GM18511 (cell line): ENCODE measurements around the gene FCN2.

ENCODE experiments used
- ATAC-seq: cut with Tn5 transposase; IDR thresholded peaks from one replicate; pipeline ENCODE4 v1.9.1; 2021; ENCODE audit warnings: mild to moderate bottlenecking, moderate library complexity; ENCODE audit not compliant: unreplicated experiment

The FCN2 gene

GRCh38 chr9:134868751-134869553, 11.7 kb upstream of the FCN2 start:
- no peak for ATAC-seq

GRCh38 chr9:134869554-134870300, 10.9 kb upstream of the FCN2 start:
- no peak for ATAC-seq

- no peak for ATAC-seq
Measured at GRCh38 chr9:134870301-134870694, 10.3 kb upstream of the FCN2 start.

- no peak for ATAC-seq
Measured at GRCh38 chr9:134870746-134871662, 9.6 kb upstream of the FCN2 start.

- ATAC-seq, result no peak
Measured at GRCh38 chr9:134871697-134872340, 8.8 kb upstream of the FCN2 start.

- no peak for ATAC-seq
Measured at GRCh38 chr9:134872482-134873231, 8.0 kb upstream of the FCN2 start.

- no peak for ATAC-seq
Measured at GRCh38 chr9:134875371-134875770, 5.2 kb upstream of the FCN2 start.

GRCh38 chr9:134877541-134877940, 3.1 kb upstream of the FCN2 start:
- no peak for ATAC-seq

GRCh38 chr9:134879664-134880483, 736 bp upstream of the FCN2 start:
- no peak for ATAC-seq

GRCh38 chr9:134881313-134881670, 682 bp downstream of the FCN2 start:
- no peak for ATAC-seq

- no peak for ATAC-seq
Measured at GRCh38 chr9:134882204-134882785, 1.7 kb downstream of the FCN2 start.

GRCh38 chr9:134883040-134883782, 2.6 kb downstream of the FCN2 start:
- ATAC-seq, result no peak

GRCh38 chr9:134884492-134884891, 3.9 kb downstream of the FCN2 start:
- no peak for ATAC-seq

GRCh38 chr9:134885001-134885678, 4.5 kb downstream of the FCN2 start:
- no peak for ATAC-seq

- ATAC-seq, result no peak
Measured at GRCh38 chr9:134885679-134886412, 5.2 kb downstream of the FCN2 start.

- no peak for ATAC-seq
Measured at GRCh38 chr9:134886413-134886913, 5.9 kb downstream of the FCN2 start.

GRCh38 chr9:134887219-134887618, 6.6 kb downstream of the FCN2 start:
- no peak for ATAC-seq
